ENCODE data around the gene TNNI3K. TPM values are rescaled to one million over a fixed set of nuclear protein-coding genes. Genes with fewer than 3 reads are reported as not detected.

The TNNI3K gene
- total RNA-seq, 6 experiments from 2014 or later, result 1.0 TPM; not detected in 5

DNA sequence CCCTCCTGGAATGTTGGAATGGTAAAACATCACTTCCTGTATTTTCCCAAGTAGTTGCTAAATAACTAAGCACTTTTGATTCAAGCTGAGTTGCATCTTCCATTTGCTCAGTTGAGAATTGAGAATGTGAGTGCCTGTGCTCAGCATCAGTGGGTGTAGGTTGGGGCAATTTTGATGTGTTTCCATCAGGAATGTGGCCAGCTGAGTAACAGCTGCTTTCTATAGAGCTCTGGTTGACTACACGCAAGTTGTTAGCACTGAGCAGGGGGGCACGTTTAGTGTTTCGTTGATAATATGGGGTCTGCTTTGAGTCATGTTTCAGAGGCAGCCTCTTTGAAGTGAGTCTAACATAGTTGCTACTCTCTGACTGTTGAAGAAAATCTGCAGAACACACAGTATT, 235.7 kb downstream of the TNNI3K start:
- WGBS (ENCODE audit: insufficient coverage, low coverage, low lambda C conversion rate, missing lambda C conversion rate), result no CpG with 5 or more reads among the region's 3 CpGs
- H3K27me3 ChIP-seq, result no peaks in the 10 kb centered on the region
- intact Hi-C loops (cut with DNase I), result no loop called here
- DNase-seq, result no peak
- no peak overlapping the region for H3K4me3 ChIP-seq
- TF ChIP-seq, protein P1, sequence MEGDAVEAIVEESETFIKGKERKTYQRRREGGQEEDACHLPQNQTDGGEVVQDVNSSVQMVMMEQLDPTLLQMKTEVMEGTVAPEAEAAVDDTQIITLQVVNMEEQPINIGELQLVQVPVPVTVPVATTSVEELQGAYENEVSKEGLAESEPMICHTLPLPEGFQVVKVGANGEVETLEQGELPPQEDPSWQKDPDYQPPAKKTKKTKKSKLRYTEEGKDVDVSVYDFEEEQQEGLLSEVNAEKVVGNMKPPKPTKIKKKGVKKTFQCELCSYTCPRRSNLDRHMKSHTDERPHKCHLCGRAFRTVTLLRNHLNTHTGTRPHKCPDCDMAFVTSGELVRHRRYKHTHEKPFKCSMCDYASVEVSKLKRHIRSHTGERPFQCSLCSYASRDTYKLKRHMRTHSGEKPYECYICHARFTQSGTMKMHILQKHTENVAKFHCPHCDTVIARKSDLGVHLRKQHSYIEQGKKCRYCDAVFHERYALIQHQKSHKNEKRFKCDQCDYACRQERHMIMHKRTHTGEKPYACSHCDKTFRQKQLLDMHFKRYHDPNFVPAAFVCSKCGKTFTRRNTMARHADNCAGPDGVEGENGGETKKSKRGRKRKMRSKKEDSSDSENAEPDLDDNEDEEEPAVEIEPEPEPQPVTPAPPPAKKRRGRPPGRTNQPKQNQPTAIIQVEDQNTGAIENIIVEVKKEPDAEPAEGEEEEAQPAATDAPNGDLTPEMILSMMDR (IDR thresholded peaks at IDR 0.05), result no peak
- TF ChIP-seq POLR2A (IDR thresholded peaks at IDR 0.05), result no peak
- no peak overlapping the region for H3K27ac ChIP-seq
- H3K9me3 ChIP-seq, result no peaks in the 10 kb centered on the region
- H3K4me1 ChIP-seq, result no peaks in the 10 kb centered on the region
- no peak for ATAC-seq
- no peaks in the 10 kb centered on the region for H3K36me3 ChIP-seq

DNA sequence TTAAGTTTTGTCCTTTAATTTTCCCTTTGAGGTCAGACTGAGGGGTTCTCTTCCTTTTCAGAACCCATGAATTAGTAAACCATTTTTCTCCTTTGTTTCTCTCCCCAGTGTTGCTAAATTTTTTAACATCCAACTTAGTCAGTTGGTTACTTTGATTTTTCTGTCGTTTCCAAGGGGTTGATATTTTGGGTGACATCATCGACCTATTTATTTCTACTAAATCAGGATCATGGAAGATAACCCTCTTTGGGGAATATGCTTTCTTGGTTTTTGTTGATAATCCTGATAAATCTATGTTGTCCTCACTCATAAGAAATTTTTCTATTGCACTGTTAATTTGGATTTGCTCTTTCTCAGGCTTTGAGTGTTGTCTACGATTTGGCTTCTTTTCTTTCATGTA, 236.3 kb downstream of the TNNI3K start:
- Histone ChIP-seq H3K4me1 (no peaks in the 10 kb centered on the region), H3K4me3 (no peak overlapping the region), H3K27me3 (no peaks in the 10 kb centered on the region), H3K27ac (no peak overlapping the region), H3K9me3 (no peaks in the 10 kb centered on the region), H3K36me3 (no peaks in the 10 kb centered on the region)
- 29% methylated on average over 3 of the region's 3 CpGs for WGBS (ENCODE audit: insufficient coverage, low coverage, low lambda C conversion rate, missing lambda C conversion rate)
- no peak for TF ChIP-seq POLR2A (IDR thresholded peaks at IDR 0.05)
- intact Hi-C loops (cut with DNase I), result no loop called here
- ATAC-seq (no peak), DNase-seq (no peak)

DNA sequence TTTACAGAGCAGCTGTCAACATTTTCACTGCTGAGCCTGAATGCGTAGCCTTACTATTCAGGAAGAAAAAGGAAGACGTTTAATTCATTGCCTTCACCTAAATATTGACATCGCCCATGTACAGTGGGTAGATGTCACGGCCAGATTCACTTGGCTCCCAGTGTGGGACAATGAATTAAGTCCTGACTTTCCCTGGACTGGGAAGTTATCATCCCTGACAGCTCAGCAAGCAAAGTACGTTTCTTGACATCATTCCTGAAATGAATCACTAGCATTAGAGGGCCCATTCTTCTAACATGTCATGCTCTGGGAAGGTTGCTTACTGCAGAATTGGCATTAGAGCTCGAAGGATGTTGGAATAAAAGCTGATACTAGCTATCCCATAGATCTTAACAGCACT, 239.4 kb downstream of the TNNI3K start:
- no peak for DNase-seq

DNA sequence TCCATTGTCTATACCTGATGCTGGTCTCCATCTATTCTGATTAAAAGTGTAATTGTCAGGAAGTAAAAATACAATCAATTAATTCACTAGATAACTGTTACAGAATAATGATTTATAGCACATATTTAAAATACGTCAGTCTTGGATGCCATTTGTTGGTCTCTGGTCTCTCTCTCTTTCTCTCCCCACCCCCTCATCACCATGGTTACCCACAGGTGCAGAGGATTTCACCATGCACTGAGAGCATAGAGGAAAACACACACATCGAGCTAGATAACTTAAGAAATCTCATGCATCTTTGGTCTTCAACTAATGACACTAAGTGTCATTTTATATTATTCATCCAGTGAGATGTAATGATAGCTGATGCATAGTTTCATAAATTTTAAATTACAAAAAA, 243.8 kb downstream of the TNNI3K start:
- intact Hi-C loops (cut with DNase I), result no loop called here
- 38% methylated on average over 2 of the region's 2 CpGs for WGBS (ENCODE audit: insufficient coverage, low coverage, low lambda C conversion rate, missing lambda C conversion rate)
- no peaks in the 10 kb centered on the region for H3K4me1 ChIP-seq
- no peaks in the 10 kb centered on the region for H3K27me3 ChIP-seq
- no peak overlapping the region for H3K4me3 ChIP-seq
- no peaks in the 10 kb centered on the region for H3K36me3 ChIP-seq
- ATAC-seq, result no peak
- TF ChIP-seq POLR2A (IDR thresholded peaks at IDR 0.05), result no peak
- TF ChIP-seq, protein P1 (IDR thresholded peaks at IDR 0.05), result no peak
- DNase-seq, result no peak
- H3K27ac ChIP-seq, result no peak overlapping the region
- no peaks in the 10 kb centered on the region for H3K9me3 ChIP-seq

More for the DNA sequence above, 239.4 kb downstream of the TNNI3K start:
- H3K4me3 ChIP-seq, result no peak overlapping the region
- H3K36me3 ChIP-seq, result no peaks in the 10 kb centered on the region
- no peaks in the 10 kb centered on the region for H3K27me3 ChIP-seq
- H3K9me3 ChIP-seq, result no peaks in the 10 kb centered on the region
- no peak overlapping the region for H3K27ac ChIP-seq
- intact Hi-C loops (cut with DNase I), result no loop called here
- ATAC-seq, result no peak
- TF ChIP-seq POLR2A (IDR thresholded peaks at IDR 0.05), result no peak
- TF ChIP-seq, protein P1 (IDR thresholded peaks at IDR 0.05), result no peak
- no peaks in the 10 kb centered on the region for H3K4me1 ChIP-seq
- 40% methylated on average over 4 of the region's 6 CpGs for WGBS (ENCODE audit: insufficient coverage, low coverage, low lambda C conversion rate, missing lambda C conversion rate)

DNA sequence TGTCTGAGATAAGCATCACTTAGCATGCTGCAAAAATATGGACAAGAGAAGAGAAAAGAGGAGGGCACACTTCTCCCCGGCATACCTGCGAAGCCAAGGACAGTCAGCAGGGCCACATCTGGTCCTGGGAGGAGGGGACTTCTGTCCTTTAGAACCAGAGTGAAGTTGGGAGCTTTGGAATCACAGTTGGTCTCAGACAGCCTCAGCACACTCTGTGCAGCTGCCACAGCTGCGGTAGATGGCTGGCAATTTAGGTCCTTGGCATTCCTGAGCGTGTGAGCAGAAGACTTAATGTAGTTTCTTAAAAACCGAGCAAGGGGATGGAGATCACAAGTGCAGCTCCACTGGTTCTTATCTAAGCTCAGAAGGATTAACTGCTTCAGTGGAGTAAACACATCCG, 244.9 kb downstream of the TNNI3K start:
- 65% methylated on average over 5 of the region's 6 CpGs for WGBS (ENCODE audit: insufficient coverage, low coverage, low lambda C conversion rate, missing lambda C conversion rate)
- Histone ChIP-seq H3K27me3 (no peaks in the 10 kb centered on the region), H3K4me1 (no peaks in the 10 kb centered on the region), H3K27ac (no peak overlapping the region), H3K4me3 (no peak overlapping the region), H3K36me3 (no peaks in the 10 kb centered on the region), H3K9me3 (no peaks in the 10 kb centered on the region)
- intact Hi-C loops (cut with DNase I), result no loop called here
- no peak for ATAC-seq
- TF ChIP-seq, protein P1 (IDR thresholded peaks at IDR 0.05), result no peak
- TF ChIP-seq POLR2A (IDR thresholded peaks at IDR 0.05), result no peak
- no peak for DNase-seq

Measured in right lobe of liver (tissue), 6 donors.